Choroid plexus epithelial cell (primary cell): ENCODE measurements around the gene CDH4.

Experiments
- DNase-seq: peaks from one replicate; pipeline ENCODE4 v3.0.0-alpha.2; 2010; ENCODE audit warnings: low read depth
- H3K4me3 ChIP-seq: 2 replicates; pipeline ENCODE4 v1.5.1; 2011; ENCODE audit warnings: low read depth, mild to moderate bottlenecking, control low read depth, low read length, moderate library complexity
- TF ChIP-seq, protein P1 (sequence below): conservative IDR thresholded peaks from 2 replicates; pipeline ENCODE4 v1.5.1; 2011; ENCODE audit warnings: low read depth, mild to moderate bottlenecking, control low read depth, inconsistent platforms, low read length, moderate library complexity

CDH4 gene

DNA sequence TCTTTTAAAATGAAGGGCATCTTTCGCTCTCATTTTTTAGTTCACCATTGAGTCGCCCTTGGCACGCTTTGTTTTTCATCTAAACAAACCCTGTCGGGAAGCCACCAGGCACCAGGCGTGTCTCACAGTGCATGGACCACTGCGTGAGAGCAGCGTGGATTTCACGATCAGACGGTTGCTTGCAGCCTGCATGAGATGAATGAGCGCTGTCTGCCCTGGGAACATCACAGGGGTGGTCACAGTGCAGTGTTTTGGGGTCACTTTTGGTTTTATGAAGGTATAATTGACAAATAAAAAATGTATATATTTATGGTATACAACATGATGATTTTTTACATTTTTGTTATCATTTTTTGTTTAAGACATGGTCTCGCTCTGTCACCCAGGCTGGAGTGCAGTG lies 61.3 kb downstream of the CDH4 start:
- DNase-seq, result no peak
- no peak overlapping the region for H3K4me3 ChIP-seq
- TF ChIP-seq, protein P1, sequence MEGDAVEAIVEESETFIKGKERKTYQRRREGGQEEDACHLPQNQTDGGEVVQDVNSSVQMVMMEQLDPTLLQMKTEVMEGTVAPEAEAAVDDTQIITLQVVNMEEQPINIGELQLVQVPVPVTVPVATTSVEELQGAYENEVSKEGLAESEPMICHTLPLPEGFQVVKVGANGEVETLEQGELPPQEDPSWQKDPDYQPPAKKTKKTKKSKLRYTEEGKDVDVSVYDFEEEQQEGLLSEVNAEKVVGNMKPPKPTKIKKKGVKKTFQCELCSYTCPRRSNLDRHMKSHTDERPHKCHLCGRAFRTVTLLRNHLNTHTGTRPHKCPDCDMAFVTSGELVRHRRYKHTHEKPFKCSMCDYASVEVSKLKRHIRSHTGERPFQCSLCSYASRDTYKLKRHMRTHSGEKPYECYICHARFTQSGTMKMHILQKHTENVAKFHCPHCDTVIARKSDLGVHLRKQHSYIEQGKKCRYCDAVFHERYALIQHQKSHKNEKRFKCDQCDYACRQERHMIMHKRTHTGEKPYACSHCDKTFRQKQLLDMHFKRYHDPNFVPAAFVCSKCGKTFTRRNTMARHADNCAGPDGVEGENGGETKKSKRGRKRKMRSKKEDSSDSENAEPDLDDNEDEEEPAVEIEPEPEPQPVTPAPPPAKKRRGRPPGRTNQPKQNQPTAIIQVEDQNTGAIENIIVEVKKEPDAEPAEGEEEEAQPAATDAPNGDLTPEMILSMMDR, result no peak

- TF ChIP-seq, protein P1, result no peak
- H3K4me3 ChIP-seq, result no peak overlapping the region
- DNase-seq, result no peak
Measured at GRCh38 chr20:61314326-61315010, 62.4 kb downstream of the CDH4 start.

GRCh38 chr20:61315319-61315718 lies 63.3 kb downstream of the CDH4 start:
- no peak overlapping the region for H3K4me3 ChIP-seq
- DNase-seq, result no peak
- TF ChIP-seq, protein P1, result no peak

DNA sequence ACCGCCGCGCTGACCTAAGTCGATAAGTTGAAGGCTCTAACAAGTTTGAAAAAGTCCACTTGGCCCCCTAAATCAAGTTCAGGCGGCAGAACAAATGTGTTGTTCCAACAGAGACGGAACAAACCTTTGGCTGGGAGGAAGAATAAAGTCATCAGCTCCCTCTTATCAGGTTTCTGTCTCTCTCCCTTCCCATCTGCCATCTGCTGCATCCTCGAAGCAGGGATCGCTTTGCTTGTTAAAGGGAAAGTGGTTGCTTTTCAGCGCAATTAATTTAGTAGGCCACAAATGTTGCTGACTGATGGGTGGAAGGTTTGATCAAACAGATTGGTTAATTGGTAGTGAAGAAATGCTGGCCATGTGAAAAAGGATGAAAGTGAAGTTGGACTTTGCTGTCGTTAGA lies 64.3 kb downstream of the CDH4 start:
- H3K4me3 ChIP-seq, result no peak overlapping the region
- TF ChIP-seq, protein P1, result no peak
- no peak for DNase-seq

DNA sequence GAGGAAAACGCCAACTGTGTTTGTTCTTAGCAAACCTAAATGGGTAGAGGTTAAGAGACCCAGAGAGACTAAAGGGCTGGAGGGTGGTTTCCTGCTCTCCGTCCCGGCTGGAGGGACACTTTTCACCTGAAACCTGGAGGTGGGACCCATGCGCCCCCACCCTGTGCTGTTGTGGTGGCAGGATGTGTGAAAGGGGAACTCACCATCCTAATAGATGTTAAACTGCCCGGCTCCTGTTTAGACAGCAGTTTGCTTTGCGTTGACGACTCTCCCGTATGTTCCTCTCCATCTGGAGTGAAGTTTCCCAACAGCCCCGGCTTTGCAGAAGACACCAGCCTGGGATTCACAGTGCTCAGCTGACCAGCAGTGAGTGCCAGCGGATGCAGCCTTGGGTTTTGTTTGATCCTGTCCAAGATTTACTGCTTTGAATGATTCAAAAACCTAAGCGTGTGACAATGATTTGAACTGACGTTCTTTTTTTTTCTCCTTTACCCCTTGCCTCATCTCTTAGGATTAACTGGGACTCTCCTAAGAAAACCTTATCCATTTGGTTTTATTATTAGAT lies 66.0 kb downstream of the CDH4 start:
- TF ChIP-seq, protein P1, result no peak
- H3K4me3 ChIP-seq, result no peak overlapping the region
- no peak for DNase-seq

- DNase-seq, result no peak
- TF ChIP-seq, protein P1, result no peak
- no peak overlapping the region for H3K4me3 ChIP-seq
Measured at GRCh38 chr20:61320691-61321425, 68.8 kb downstream of the CDH4 start.
